NCI-H1105 (cell line): Measurements from ENCODE around the gene USP36.
A peak's percentile ranks its signal among the peaks of the same experiment; 100 is the strongest.
"Not testable (repeated sequence)": the region's sequence is repeated elsewhere in the genome, so short reads cannot be mapped to it uniquely, and the experiment has no call there.

Experiments used
- DNase-seq: peaks from one replicate; lab custom pipeline; 2025; lab: John Stamatoyannopoulos, UW

The USP36 gene

GRCh38 chr17:78767806-78768205, 72.8 kb downstream of the USP36 start:
- DNase-seq, result no peak

- no peak for DNase-seq
These were observed 73.8 kb downstream of the USP36 start for GRCh38 chr17:78766743-78767294.

GRCh38 chr17:78766225-78766624, 74.4 kb downstream of the USP36 start:
- DNase-seq, result no peak

- no peak for DNase-seq
These were observed 74.8 kb downstream of the USP36 start for GRCh38 chr17:78765821-78766220.

- no peak for DNase-seq
These were observed 75.7 kb downstream of the USP36 start for GRCh38 chr17:78764871-78765270.

- no peak for DNase-seq
These were observed 77.1 kb downstream of the USP36 start for GRCh38 chr17:78763561-78763960.

- no peak for DNase-seq
These were observed 78.7 kb downstream of the USP36 start for GRCh38 chr17:78761789-78762406.

- no peak for DNase-seq
These were observed 80.7 kb downstream of the USP36 start for GRCh38 chr17:78759969-78760352.

- peak; percentile 44 for DNase-seq
These were observed 81.2 kb downstream of the USP36 start for GRCh38 chr17:78759203-78759968.

- DNase-seq, result no peak
These were observed 87.0 kb downstream of the USP36 start for GRCh38 chr17:78753316-78754250.

- DNase-seq, result no peak
These were observed 89.0 kb downstream of the USP36 start for GRCh38 chr17:78751447-78752161.

GRCh38 chr17:78751000-78751399, 89.6 kb downstream of the USP36 start:
- DNase-seq, result not testable (repeated sequence)

- no peak for DNase-seq
These were observed 91.8 kb downstream of the USP36 start for GRCh38 chr17:78748730-78749317.

GRCh38 chr17:78748048-78748729, 92.4 kb downstream of the USP36 start:
- DNase-seq, result no peak

GRCh38 chr17:78747488-78747887, 93.1 kb downstream of the USP36 start:
- DNase-seq, result no peak

GRCh38 chr17:78746949-78747269, 93.7 kb downstream of the USP36 start:
- DNase-seq, result no peak

GRCh38 chr17:78746263-78746948, 94.2 kb downstream of the USP36 start:
- DNase-seq, result no peak
